BJ (cell line): Measurements from ENCODE around the gene PACSIN1. TPM values are rescaled to one million over a fixed set of nuclear protein-coding genes. Genes with fewer than 3 reads are reported as not detected.
A peak's percentile ranks its signal among the peaks of the same experiment; 100 is the strongest.

Experiments used
- CTCF ChIA-PET: fragments of 350-600 bp; formaldehyde crosslinking; extraction: SDS; loops from one replicate; lab custom pipeline; 2021; ENCODE audit warnings: antibody characterized with exemption, inconsistent platforms; lab: Yijun Ruan, JAX
- POLR2A ChIA-PET: fragments of 300-600 bp; sonication (Branson Sonifier 250); formaldehyde crosslinking; extraction: SDS; loops from one replicate; lab custom pipeline; 2021; ENCODE audit warnings: antibody characterized with exemption; lab: Charles Lee
- DNase-seq: peaks from one replicate; pipeline ENCODE4 v3.0.0-alpha.2; 2011; ENCODE audit warnings: low read depth
- H3K27me3 ChIP-seq: 2 replicates; pipeline ENCODE4 v1.6.0; 2011; ENCODE audit warnings: low read length; ENCODE audit not compliant: control insufficient read depth, insufficient read depth
- H3K36me3 ChIP-seq: 2 replicates; pipeline ENCODE4 v1.5.1; 2011; ENCODE audit warnings: low read length; ENCODE audit not compliant: control insufficient read depth, insufficient read depth
- H3K4me3 ChIP-seq: 2 replicates; pipeline ENCODE4 v1.5.1; 2011; ENCODE audit warnings: low read depth, mild to moderate bottlenecking, control low read depth, low read length
- CTCF ChIP-seq: IDR thresholded peaks from 2 replicates; pipeline ENCODE4 v1.5.1; 2011; ENCODE audit warnings: low read depth, mild to moderate bottlenecking, control low read depth, inconsistent platforms, low read length, moderate library complexity; ENCODE audit not compliant: insufficient read depth
- polyA plus RNA-seq: library from polyadenylated mRNA; depleted of rRNA; stranded (reverse); fragments of >200 nt; gene quantifications from 2 replicates; pipeline ENCODE4 v1.2.3, GENCODE V29; 2011

PACSIN1 gene
- polyA plus RNA-seq, 1 experiment: 0.04 TPM

DNA sequence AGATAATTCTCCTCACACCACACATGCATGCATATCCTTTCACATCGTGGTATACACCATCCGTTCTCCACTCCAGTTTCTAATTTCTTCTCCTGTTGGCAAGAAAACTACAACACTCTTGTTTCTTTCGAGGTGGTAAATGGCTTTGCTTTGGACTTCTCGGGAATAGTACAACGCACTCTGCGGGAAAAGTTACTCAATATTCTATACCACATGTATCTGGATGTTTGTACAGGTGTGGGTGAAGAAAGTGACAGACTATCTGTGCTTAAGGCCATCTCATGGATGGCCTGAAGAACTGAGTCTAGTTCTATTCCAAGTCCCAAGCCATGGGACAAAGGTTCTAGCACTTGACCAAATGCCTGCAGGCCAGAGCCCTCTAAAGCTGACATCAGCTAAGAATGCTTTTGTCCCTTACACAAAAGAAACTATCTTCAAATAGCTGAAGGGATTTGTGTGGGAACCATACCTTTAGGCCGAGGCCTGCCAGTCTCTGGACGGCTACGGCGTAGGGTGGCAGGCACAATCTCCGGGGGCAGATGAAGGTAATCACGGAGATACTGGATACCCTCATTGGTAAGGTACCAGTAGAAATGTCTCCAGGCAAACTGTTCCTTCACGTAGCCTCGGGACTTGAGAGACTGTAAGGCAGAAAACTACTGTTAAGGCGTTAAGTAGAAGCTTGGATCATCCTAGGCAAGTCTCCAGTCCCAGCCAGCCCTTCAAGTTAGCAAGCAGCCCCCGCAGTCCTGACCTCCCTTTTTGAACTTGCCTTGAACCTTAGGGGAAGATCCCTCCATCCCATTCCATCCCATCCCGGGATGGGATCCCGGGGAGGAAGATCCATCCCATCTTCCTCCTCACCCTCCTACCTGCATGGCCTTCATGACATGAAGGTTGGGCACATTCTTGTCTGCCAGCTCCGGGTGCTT is 41.4 kb upstream of the PACSIN1 start:
- Histone ChIP-seq H3K27me3 (no peaks in the 10 kb centered on the region), H3K36me3 (peaks cover 21% of the 10 kb centered on the region), H3K4me3 (peak overlapping the region; percentile 98)
- no peak for DNase-seq
- ChIA-PET CTCF (interaction anchor here (1.4 to 1.5 kb wide), 2 partner anchors 8 to 176 kb away, joined by 3 to 4 read pairs; no protein-coding TSS in a partner anchor), POLR2A (interaction anchor here (0.7 kb wide), 1 partner anchor 187 kb away, joined by 3 read pairs; no protein-coding TSS in a partner anchor)
- no peak for TF ChIP-seq CTCF

GRCh38 chr6:34425132-34425497 is 40.8 kb upstream of the PACSIN1 start:
- DNase-seq: no peak
- peaks cover 17% of the 10 kb centered on the region for H3K36me3 ChIP-seq
- POLR2A ChIA-PET: no interaction called here
- CTCF ChIA-PET: interaction anchor here (1.4 to 1.5 kb wide), 2 partner anchors 9 to 177 kb away, joined by 3 to 4 read pairs; no protein-coding TSS in a partner anchor
- H3K4me3 ChIP-seq: peak overlapping the region; percentile 98
- TF ChIP-seq CTCF: no peak
- H3K27me3 ChIP-seq: no peaks in the 10 kb centered on the region

DNA sequence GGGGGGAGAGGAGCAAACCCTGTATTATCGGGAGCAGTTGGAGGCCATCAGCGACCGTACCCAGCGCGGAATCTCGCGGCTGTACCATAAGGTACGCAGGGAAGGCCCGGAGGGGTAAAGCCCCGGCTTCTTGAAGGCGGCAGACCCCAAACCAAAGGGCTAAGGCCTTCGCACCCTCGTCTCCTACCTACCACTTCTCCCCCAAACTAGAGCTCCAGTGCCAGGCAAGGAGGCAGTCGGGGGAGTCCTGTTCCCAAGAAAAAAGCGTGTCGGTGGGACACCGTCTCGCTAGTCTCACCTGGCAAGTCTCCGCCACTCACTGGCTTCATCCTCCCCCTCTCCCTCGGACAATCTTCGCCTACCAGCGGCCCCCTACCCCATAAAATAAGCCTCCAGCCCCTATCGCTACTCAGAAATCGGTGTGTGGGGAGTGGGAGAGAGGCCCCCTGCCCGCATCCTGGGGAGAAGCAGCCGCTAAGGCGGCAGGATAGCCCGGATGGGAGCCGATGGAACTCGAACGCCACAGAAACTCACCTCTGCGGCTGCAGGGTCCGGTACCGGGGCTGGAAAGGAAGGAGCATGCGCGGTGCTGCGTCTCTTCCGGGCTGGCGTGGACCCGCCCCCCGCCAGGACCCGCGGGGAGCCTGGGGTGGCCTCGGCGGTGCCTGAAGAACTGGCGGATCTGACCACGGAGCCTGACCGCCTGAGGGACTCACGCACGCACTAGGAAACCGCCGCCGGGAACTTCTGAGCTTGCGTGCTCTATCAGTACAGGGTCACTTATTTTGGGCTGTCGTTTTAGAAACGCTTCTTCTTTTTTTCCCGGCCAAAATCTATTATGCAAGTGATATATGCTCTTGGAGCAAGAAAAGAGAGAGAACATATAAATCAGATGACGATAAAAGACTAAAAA is 40.1 kb upstream of the PACSIN1 start, which contains the start of gene RPS10:
Gene RPS10, minus strand, starts transcription at position 572 of the 913 bp plus-strand sequence. CDS start 848 bp downstream, outside the sequence.
- POLR2A ChIA-PET: interaction anchor here (1.2 kb wide), 1 partner anchor 11 kb away, joined by 16 read pairs; no protein-coding TSS in a partner anchor
- no peaks in the 10 kb centered on the region for H3K27me3 ChIP-seq

DNA sequence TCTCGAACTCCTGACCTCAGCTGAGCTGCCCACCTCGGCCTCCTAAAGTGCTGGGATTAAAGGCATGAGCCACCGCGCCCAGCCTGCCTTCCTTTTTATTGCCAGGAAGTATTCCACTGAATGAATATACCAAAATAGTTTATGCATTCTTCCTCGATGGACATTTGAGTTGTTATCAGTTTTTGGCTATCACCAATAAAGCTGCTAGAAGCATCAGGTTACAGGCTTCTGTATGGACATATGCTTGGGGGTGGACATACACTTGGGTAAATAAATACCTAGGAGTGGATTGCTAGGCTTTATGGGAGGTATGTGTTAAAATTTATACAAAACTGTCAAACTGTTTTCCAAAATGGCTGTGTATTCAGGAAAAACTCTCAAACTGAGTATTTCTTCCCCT is 30.0 kb upstream of the PACSIN1 start:
- CTCF ChIA-PET: interaction anchor here (1.2 to 1.3 kb wide), 2 partner anchors 24 to 173 kb away, joined by 3 read pairs; no protein-coding TSS in a partner anchor
- Histone ChIP-seq H3K36me3 (no peaks in the 10 kb centered on the region), H3K27me3 (no peaks in the 10 kb centered on the region), H3K4me3 (no peak overlapping the region)
- DNase-seq: no peak
- TF ChIP-seq CTCF: no peak
- POLR2A ChIA-PET: no interaction called here

More for the DNA sequence above, 40.1 kb upstream of the PACSIN1 start, which contains the start of gene RPS10:
- peaks cover 15% of the 10 kb centered on the region for H3K36me3 ChIP-seq
- H3K4me3 ChIP-seq: peak within 1 kb of the TSS; percentile 98
- TF ChIP-seq CTCF: no peak
- CTCF ChIA-PET: interaction anchor here (0.9 to 1.5 kb wide), 3 partner anchors 10 to 178 kb away, joined by 3 to 4 read pairs (median 3); no protein-coding TSS in a partner anchor
- peak; percentile 52 for DNase-seq
